A673 (cell line): ENCODE results near the gene PMEPA1. TPM values are rescaled to one million over a fixed set of nuclear protein-coding genes. Genes with fewer than 3 reads are reported as not detected.

ENCODE experiments used
- BruUV-seq: library from RNA; stranded (reverse); fragments of 400-500 nt; replicated peaks from 2 replicates; lab custom pipeline; 2021; lab: Mats Ljungman, UMichigan
- CTCF ChIA-PET: fragments of 300-600 bp; sonication (Branson Sonifier 250); formaldehyde crosslinking; loops from one replicate; lab custom pipeline; 2022; ENCODE audit warnings: antibody characterized with exemption; lab: Charles Lee
- POLR2A ChIA-PET: fragments of 300-600 bp; sonication (Branson Sonifier 250); formaldehyde crosslinking; loops from one replicate; lab custom pipeline; 2022; ENCODE audit warnings: antibody characterized with exemption; ENCODE audit not compliant: low non-redundant PET; lab: Charles Lee
- DNase-seq: peaks from one replicate; pipeline ENCODE4 v3.0.0-alpha.2; 2015; ENCODE audit warnings: low spot score
- H3K27ac ChIP-seq: fragments of 200-600 bp; sonication (generic); 2 replicates; pipeline ENCODE4 v1.5.1; 2016; ENCODE audit warnings: mixed run types, low read depth, mild to moderate bottlenecking, mixed read lengths, antibody characterized with exemption, low read length; ENCODE audit not compliant: poor library complexity, severe bottlenecking
- H3K27me3 ChIP-seq: fragments of 200-600 bp; sonication (generic); replicated peaks from 2 replicates; pipeline ENCODE4 v1.6.1; 2017; ENCODE audit warnings: mixed run types, low read depth, mild to moderate bottlenecking, mixed read lengths, antibody characterized with exemption, low read length; ENCODE audit not compliant: insufficient read depth, poor library complexity
- H3K36me3 ChIP-seq: fragments of 200-600 bp; sonication (generic); 2 replicates; pipeline ENCODE4 v1.6.1; 2016; ENCODE audit warnings: mixed run types, mild to moderate bottlenecking, mixed read lengths, antibody characterized with exemption, low read length; ENCODE audit not compliant: insufficient read depth, poor library complexity, severe bottlenecking
- H3K4me1 ChIP-seq: fragments of 200-600 bp; sonication (generic); 2 replicates; pipeline ENCODE4 v1.6.1; 2017; ENCODE audit warnings: mixed run types, mild to moderate bottlenecking, mixed read lengths, antibody characterized with exemption, low read length; ENCODE audit not compliant: insufficient read depth, poor library complexity, severe bottlenecking
- H3K4me3 ChIP-seq: fragments of 200-600 bp; sonication (generic); 2 replicates; pipeline ENCODE4 v1.5.1; 2016; ENCODE audit warnings: low read depth, mixed run types, mild to moderate bottlenecking, mixed read lengths, low read length; ENCODE audit not compliant: poor library complexity, severe bottlenecking
- H3K9me3 ChIP-seq: fragments of 200-600 bp; sonication (generic); 2 replicates; pipeline ENCODE4 v1.6.1; 2016; ENCODE audit warnings: mixed run types, low read depth, mild to moderate bottlenecking, mixed read lengths, antibody characterized with exemption, low read length; ENCODE audit not compliant: poor library complexity, severe bottlenecking
- CTCF ChIP-seq: fragments of 300-800, 200-600 bp; sonication (generic); conservative IDR thresholded peaks from 2 replicates; pipeline ENCODE4 v1.5.1; 2017; ENCODE audit warnings: low read depth, mild to moderate bottlenecking, antibody characterized with exemption, low read length, moderate library complexity, mixed read lengths
- EZH2 ChIP-seq: fragments of 200-600 bp; sonication (generic); IDR thresholded peaks from 2 replicates; pipeline ENCODE4 v1.6.1; 2017; ENCODE audit warnings: borderline replicate concordance, low read depth, mild to moderate bottlenecking, mixed read lengths, antibody characterized with exemption, low read length; ENCODE audit not compliant: poor library complexity, severe bottlenecking
- intact Hi-C: fragments of 100-400 bp; cut with micrococcal nuclease; formaldehyde crosslinking; loops from one replicate; pipeline ENCODE4 v1.10.0; 2022; ENCODE audit not compliant: unreplicated experiment
- total RNA-seq: library from RNA; stranded (reverse); gene quantifications from 2 replicates; pipeline ENCODE4 v1.2.3, GENCODE V29; 2021

PMEPA1 gene
- total RNA-seq, 1 experiment from 2014 or later: 9.7 TPM

GRCh38 chr20:57695012-57695411 lies 14.8 kb downstream of the PMEPA1 start:
- intact Hi-C loops: no loop called here
- Histone ChIP-seq H3K27me3 (no peaks in the 10 kb centered on the region), H3K9me3 (no peaks in the 10 kb centered on the region), H3K27ac (no peak overlapping the region), H3K4me1 (peaks cover 4% of the 10 kb centered on the region), H3K36me3 (no peaks in the 10 kb centered on the region), H3K4me3 (no peak overlapping the region)
- no TSS peak for BruUV-seq
- DNase-seq: no peak
- ChIA-PET CTCF (no interaction called here), POLR2A (no interaction called here)
- no peak for TF ChIP-seq EZH2
- no peak for TF ChIP-seq CTCF

GRCh38 chr20:57694481-57694880 lies 15.3 kb downstream of the PMEPA1 start:
- H3K27ac ChIP-seq: no peak overlapping the region
- no peak for DNase-seq
- no peaks in the 10 kb centered on the region for H3K9me3 ChIP-seq
- H3K4me3 ChIP-seq: no peak overlapping the region
- no peak for TF ChIP-seq CTCF
- TF ChIP-seq EZH2: no peak
- no peaks in the 10 kb centered on the region for H3K27me3 ChIP-seq
- ChIA-PET POLR2A (no interaction called here), CTCF (no interaction called here)
- BruUV-seq: no TSS peak
- peaks cover 4% of the 10 kb centered on the region for H3K4me1 ChIP-seq
- intact Hi-C loops: no loop called here
- no peaks in the 10 kb centered on the region for H3K36me3 ChIP-seq

- Histone ChIP-seq H3K36me3 (no peaks in the 10 kb centered on the region), H3K27ac (no peak overlapping the region), H3K9me3 (no peaks in the 10 kb centered on the region), H3K4me3 (no peak overlapping the region), H3K4me1 (peaks cover 4% of the 10 kb centered on the region), H3K27me3 (no peaks in the 10 kb centered on the region)
- intact Hi-C loops: no loop called here
- DNase-seq: no peak
- ChIA-PET CTCF (no interaction called here), POLR2A (no interaction called here)
- TF ChIP-seq EZH2 (no peak), CTCF (no peak)
- no TSS peak for BruUV-seq
These were observed 16.0 kb downstream of the PMEPA1 start for GRCh38 chr20:57693670-57694329.
